DMS114 treated with DMSO at 0.1 percent for 48 hours (cell line): ENCODE results near the gene JAZF1.

ENCODE experiments used
- DNase-seq: peaks from one replicate; lab custom pipeline; 2025; ENCODE audit not compliant: unreplicated experiment; lab: John Stamatoyannopoulos, UW

Gene JAZF1

GRCh38 chr7:28112012-28112411 is 68.6 kb downstream of the JAZF1 start:
- DNase-seq, result no peak

- DNase-seq, result no peak
Measured at GRCh38 chr7:28110427-28111012, 70.1 kb downstream of the JAZF1 start.

DNA sequence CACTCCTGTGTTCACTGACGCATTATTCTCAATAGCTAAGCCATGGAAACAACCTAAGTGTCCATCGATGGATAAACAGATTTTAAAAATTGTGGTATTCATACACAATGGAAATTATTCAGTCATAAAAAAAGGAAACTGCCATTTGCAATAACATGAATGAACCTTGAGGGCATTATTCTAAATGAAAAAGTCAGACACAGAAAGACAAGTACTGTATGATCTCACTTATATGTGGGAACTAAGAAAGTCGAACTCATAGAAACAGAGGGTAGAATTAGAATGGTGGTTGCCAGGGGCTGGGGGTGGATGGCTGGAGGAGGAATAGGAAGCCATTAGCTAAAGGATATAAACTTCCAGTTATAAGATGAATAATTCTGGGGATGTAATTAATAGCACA is 71.8 kb downstream of the JAZF1 start:
- DNase-seq, result no peak

- DNase-seq, result no peak
Measured at GRCh38 chr7:28107960-28108359, 72.6 kb downstream of the JAZF1 start.

- no peak for DNase-seq
Measured at GRCh38 chr7:28106321-28106829, 74.2 kb downstream of the JAZF1 start.

- DNase-seq, result no peak
Measured at GRCh38 chr7:28105234-28105633, 75.4 kb downstream of the JAZF1 start.

DNA sequence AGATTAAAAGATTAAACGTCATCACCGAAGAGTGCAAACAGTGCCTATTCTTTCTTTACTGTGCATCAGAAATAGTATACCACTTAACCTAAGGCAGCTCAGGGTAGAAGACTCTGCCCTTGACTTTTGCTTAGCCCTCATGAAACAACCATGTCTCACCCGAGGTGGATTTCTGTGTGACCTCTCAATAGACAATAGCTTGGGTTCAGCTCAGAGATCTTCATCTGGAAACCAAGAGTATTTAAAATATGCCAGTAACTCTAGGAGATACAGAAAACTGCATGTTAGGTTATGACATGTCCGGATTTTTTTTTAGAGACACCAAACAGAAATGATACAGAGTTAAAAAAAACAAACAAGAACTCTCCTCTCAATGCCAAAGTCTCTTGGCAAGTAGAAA is 75.8 kb downstream of the JAZF1 start:
- DNase-seq, result no peak

GRCh38 chr7:28104041-28104541 is 76.5 kb downstream of the JAZF1 start:
- DNase-seq, result no peak

GRCh38 chr7:28102797-28103196 is 77.8 kb downstream of the JAZF1 start:
- DNase-seq, result no peak

DNA sequence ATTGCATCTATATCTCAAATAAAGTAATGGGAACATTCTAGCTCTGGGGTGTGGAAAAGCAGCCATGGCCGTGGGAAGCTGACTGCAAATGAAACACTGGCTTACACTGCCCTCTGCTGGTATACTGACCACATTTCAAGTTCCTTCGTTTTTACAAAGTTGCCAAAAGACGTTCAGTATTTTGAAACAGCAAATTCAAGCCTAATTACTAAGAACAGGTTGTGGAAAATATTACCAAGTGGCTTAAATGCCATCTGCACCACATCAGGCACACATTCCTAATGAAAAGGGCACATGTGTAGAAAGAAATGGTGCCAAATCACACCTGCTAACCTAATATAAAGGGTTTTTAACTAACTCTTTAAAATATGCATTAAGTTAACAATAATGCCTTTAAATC is 83.9 kb downstream of the JAZF1 start:
- DNase-seq, result peak; percentile 62

GRCh38 chr7:28095231-28095630 is 85.4 kb downstream of the JAZF1 start:
- DNase-seq, result no peak

- DNase-seq, result peak; percentile 20
Measured at GRCh38 chr7:28093623-28094232, 86.9 kb downstream of the JAZF1 start.

GRCh38 chr7:28091190-28091589 is 89.4 kb downstream of the JAZF1 start:
- no peak for DNase-seq

DNA sequence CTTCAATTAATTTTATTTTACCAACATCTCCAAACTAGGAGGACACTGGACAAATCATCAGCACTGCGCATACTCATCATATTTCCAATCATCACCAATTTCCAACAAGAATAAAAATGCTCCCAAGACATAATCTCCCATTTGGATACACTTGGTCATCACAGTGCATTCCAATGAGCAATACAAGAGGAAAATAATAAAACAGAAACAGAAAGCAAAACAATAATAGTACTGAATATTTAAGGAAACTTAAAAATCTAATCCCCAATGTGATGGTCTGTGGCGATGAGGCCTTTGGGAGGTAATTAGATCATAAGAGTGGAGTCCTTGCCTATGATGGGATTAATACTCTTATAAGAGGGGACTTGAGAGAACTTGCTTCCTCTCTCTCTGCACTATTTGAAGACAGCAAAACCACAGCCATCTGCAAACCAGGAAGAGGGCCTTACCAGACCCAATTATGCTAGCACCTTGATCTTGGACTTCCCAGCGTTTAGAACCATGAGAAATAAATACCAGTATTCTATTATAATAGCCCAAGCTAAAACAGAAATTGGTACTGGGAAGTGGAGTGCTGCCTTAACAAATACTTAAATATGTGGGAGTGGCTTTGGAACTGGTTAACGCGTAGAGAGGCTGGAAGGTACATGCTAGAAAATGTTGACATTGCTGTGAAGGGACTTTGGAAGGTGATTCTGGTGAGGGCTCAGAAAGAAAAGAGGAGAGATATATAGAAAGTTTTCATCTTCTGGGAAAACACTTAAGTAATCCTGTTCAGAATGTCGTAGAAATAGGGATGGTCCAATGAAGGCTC is 91.5 kb downstream of the JAZF1 start:
- no peak for DNase-seq

DNA sequence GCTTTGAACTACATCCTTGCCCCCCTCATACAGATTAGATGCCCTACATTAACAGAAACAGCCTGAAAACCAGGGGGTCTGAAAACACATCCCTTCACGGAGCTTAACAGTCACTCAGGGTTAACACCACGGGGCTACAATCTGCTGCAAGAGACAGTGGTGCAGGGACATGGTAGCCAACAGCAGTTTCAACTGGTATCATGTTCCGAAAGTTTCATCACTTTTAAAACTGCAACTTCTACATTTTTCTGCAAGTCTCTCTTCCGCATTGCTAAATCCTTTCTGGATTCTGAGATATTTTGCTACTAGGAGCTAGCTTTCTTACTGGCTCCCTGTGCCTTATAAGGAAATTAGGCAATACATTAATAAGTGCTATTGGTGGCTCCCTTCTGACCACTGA is 92.6 kb downstream of the JAZF1 start:
- DNase-seq, result no peak

- DNase-seq, result no peak
Measured at GRCh38 chr7:28086198-28086597, 94.4 kb downstream of the JAZF1 start.

GRCh38 chr7:28083998-28084985 is 96.3 kb downstream of the JAZF1 start:
- no peak for DNase-seq

GRCh38 chr7:28083164-28083997 is 97.2 kb downstream of the JAZF1 start:
- no peak for DNase-seq

DNA sequence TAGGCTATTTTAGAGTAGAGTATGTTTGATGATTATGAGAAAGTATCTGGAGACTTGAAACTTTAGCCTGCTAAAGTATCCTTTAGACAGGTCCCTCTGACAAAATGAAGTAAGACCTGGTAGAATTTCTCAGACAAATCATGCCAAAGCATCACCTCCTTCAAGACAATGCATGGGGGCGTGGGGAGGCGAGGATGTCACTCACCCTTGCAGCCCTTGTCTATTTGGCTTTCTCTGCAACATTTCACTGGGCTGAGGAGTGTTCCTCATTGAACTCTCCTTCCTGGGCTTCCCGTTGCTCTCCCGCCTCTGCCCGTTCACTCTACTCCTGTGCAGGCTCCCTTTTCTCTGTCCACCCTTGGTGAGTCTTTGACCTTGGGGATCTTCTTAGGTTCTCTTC is 98.5 kb downstream of the JAZF1 start:
- DNase-seq, result no peak

GRCh38 chr7:28081016-28081415 is 99.6 kb downstream of the JAZF1 start:
- DNase-seq, result no peak
